Tibial nerve (tissue), 4 donors: ENCODE results near the gene TENT4A. TPM values are rescaled to one million over a fixed set of nuclear protein-coding genes. Genes with fewer than 3 reads are reported as not detected.
A peak's percentile ranks its signal among the peaks of the same experiment; 100 is the strongest.

Source experiments
- DNase-seq, 2 donors: peaks; one replicate each; pipeline ENCODE4 v3.0.0-alpha.2; 2019; ENCODE audit warnings: low spot score in 2 of 2
- H3K27ac ChIP-seq, 4 donors: fragments of 200-600 bp; sonication (generic) in 3 of 4; one replicate each; pipeline ENCODE4 v1.5.1; 2017 to 2019; ENCODE audit warnings: mild to moderate bottlenecking in 1 of 4
- H3K27me3 ChIP-seq, 2 donors: fragments of 200-600 bp; sonication (generic) in 1 of 2; one replicate each; pipeline versions ENCODE4 v1.5.1 to v1.6.0; 2017 to 2019
- H3K36me3 ChIP-seq, 3 donors: fragments of 200-600 bp; sonication (generic); one replicate each; pipeline ENCODE4 v1.5.1; 2018 to 2019
- H3K4me1 ChIP-seq, 4 donors: fragments of 200-600 bp; sonication (generic) in 3 of 4; one replicate each; pipeline ENCODE4 v1.5.1; 2017 to 2019
- H3K4me3 ChIP-seq, 4 donors: fragments of 200-600 bp; sonication (generic) in 3 of 4; one replicate each; pipeline ENCODE4 v1.5.1; 2017 to 2019; ENCODE audit warnings: mild to moderate bottlenecking in 1 of 4, moderate library complexity in 1 of 4
- H3K9me3 ChIP-seq, 4 donors: fragments of 200-600 bp; sonication (generic) in 3 of 4; one replicate each; pipeline ENCODE4 v1.5.1; 2017 to 2019
- CTCF ChIP-seq, 5 experiments: fragments of 200-600 bp in 3 of 5; fragments of 450-650 bp in 2 of 5; sonication (generic) in 3 of 5; IDR thresholded peaks; one replicate each; pipeline ENCODE4 v1.5.1; 2016 to 2019; ENCODE audit warnings: antibody characterized with exemption in 5 of 5, mild to moderate bottlenecking in 3 of 5, moderate library complexity in 2 of 5
- EP300 ChIP-seq, 2 donors: sonication (generic); formaldehyde crosslinking; IDR thresholded peaks; one replicate each; pipeline ENCODE4 v1.6.1; 2017; ENCODE audit warnings: antibody characterized with exemption in 2 of 2, mild to moderate bottlenecking in 1 of 2
- POLR2A ChIP-seq, 2 donors: fragments of 450-650 bp; IDR thresholded peaks; one replicate each; pipeline ENCODE4 v1.6.1; 2017; ENCODE audit warnings: antibody characterized with exemption in 2 of 2, mild to moderate bottlenecking in 2 of 2, moderate library complexity in 2 of 2
- WGBS, 2 donors: methylation state at CpG; one replicate each; pipeline ENCODE4 v1.1.5; 2018; 5-methylcytosine and 5-hydroxymethylcytosine counted together
- total RNA-seq, 4 donors: library from RNA; depleted of rRNA; stranded (reverse); fragments of >200 nt; gene quantifications; one replicate each; pipeline ENCODE4 v1.1.0, GENCODE V29; 2016

Gene TENT4A
- total RNA-seq, 4 donors from 2014 or later, result 22.7 to 34.1 (median 29.2) TPM

- no peak overlapping the region for H3K27ac ChIP-seq
- H3K4me1 ChIP-seq, result peaks cover 0 to 3% (median 0%) of the 10 kb centered on the region in 4 donors
- DNase-seq, result no peak
- TF ChIP-seq EP300 (IDR thresholded peaks at IDR 0.05) (no peak), POLR2A (IDR thresholded peaks at IDR 0.05) (no peak), CTCF (IDR thresholded peaks at IDR 0.05) (no peak)
- no peaks in the 10 kb centered on the region for H3K36me3 ChIP-seq
- WGBS, 2 donors, result 82 to 89% methylated on average over 4 of the region's 4 CpGs
- no peaks in the 10 kb centered on the region for H3K9me3 ChIP-seq
- H3K4me3 ChIP-seq, result no peak overlapping the region
- peaks cover 0 to 7% of the 10 kb centered on the region in 2 donors for H3K27me3 ChIP-seq
Measured at GRCh38 chr5:6684075-6684474, 29.2 kb upstream of the TENT4A start.

DNA sequence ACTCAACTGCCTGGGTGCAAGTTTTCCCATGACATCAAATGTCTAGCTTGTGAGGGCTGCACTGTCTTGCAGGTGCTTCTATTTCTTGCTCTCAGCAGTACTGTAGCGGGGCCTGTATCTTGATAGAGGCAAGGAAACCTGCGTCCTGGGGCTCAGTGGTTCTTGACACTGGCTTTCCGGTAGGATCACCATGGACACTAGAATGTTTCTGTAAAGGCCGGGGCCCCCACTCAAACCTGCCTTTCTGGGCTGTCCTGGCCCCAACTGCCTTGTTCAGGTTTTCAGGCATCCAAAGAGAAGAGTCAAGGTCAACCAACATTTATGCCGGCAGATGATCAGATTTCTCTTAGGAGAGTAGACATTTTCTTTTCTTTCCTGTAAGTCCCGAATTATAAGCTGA is 26.7 kb upstream of the TENT4A start:
- DNase-seq, result no peak
- Histone ChIP-seq H3K27me3 (peaks cover 0 to 7% of the 10 kb centered on the region in 2 donors), H3K4me3 (peak overlapping the region in 1 of 4 donors; percentile 23), H3K36me3 (no peaks in the 10 kb centered on the region), H3K27ac (no peak overlapping the region), H3K9me3 (no peaks in the 10 kb centered on the region), H3K4me1 (peaks cover 0 to 3% (median 0%) of the 10 kb centered on the region in 4 donors)
- no peak for TF ChIP-seq POLR2A (IDR thresholded peaks at IDR 0.05)
- no peak for TF ChIP-seq EP300 (IDR thresholded peaks at IDR 0.05)
- TF ChIP-seq CTCF (IDR thresholded peaks at IDR 0.05), result no peak
- WGBS, 2 donors, result 43 to 52% methylated on average over 6 of the region's 6 CpGs

DNA sequence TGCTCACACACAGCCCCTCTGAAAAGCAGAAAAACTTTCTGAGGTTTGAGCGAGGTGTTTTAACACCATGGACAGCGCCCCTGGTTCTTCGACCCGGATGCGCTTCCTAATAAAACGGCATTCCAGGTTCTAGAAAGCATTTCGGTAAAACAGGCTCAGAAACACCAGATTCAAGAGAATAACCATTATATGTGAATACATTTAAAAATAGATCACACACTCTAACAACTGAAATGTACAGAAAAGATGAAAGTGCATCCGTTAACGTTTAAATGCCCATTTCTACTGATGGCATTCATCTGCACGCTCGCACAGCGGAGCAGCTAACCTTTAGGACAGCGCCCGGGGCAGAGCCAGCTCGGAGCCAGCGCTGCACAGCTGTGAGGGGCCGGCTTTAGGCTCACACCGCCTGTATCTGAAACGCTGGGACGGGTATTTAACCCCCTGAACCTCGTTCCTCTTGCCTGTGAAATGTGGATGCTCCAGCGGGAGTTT is 26.3 kb upstream of the TENT4A start:
- Histone ChIP-seq H3K27ac (no peak overlapping the region), H3K4me1 (peaks cover 0 to 3% (median 0%) of the 10 kb centered on the region in 4 donors), H3K36me3 (no peaks in the 10 kb centered on the region), H3K4me3 (peak overlapping the region in 2 of 4 donors; percentile 2 to 23), H3K27me3 (peaks cover 0 to 6% of the 10 kb centered on the region in 2 donors), H3K9me3 (no peaks in the 10 kb centered on the region)
- TF ChIP-seq POLR2A (IDR thresholded peaks at IDR 0.05) (no peak), CTCF (IDR thresholded peaks at IDR 0.05) (no peak), EP300 (IDR thresholded peaks at IDR 0.05) (no peak)
- peak in 1 of 2 donors; percentile 14 for DNase-seq
- WGBS, 2 donors, result 1 to 3% methylated on average over 22 of the region's 22 CpGs

DNA sequence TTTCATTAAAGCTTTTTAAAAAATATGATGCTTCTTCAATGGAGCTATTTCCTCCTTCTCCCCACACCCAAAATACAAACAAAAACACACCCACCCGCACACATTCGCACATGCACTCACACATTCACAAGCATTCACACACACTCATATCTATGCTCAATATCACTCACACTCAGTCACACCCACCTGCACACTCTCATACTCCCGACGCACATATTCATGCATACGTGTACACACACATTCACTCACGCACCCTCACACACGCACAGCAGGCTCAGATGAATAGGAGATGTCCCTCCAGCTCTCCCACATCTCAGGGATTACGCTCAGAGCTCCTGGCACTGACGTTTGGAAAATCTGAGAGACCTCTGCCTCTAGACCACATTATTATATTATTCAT is 25.7 kb upstream of the TENT4A start:
- no peak overlapping the region for H3K27ac ChIP-seq
- H3K4me3 ChIP-seq, result no peak overlapping the region
- TF ChIP-seq POLR2A (IDR thresholded peaks at IDR 0.05) (no peak), EP300 (IDR thresholded peaks at IDR 0.05) (no peak), CTCF (IDR thresholded peaks at IDR 0.05) (no peak)
- peaks cover 0 to 3% (median 0%) of the 10 kb centered on the region in 4 donors for H3K4me1 ChIP-seq
- H3K9me3 ChIP-seq, result no peaks in the 10 kb centered on the region
- H3K36me3 ChIP-seq, result no peaks in the 10 kb centered on the region
- 72 to 75% methylated on average over 9 of the region's 9 CpGs for WGBS, 2 donors
- peaks cover 0 to under 1% of the 10 kb centered on the region in 2 donors for H3K27me3 ChIP-seq
- no peak for DNase-seq

- 50 to 56% methylated on average over 1 of the region's 1 CpG for WGBS, 2 donors
- Histone ChIP-seq H3K36me3 (no peaks in the 10 kb centered on the region), H3K4me3 (no peak overlapping the region), H3K27me3 (peaks cover 0 to 4% of the 10 kb centered on the region in 2 donors), H3K9me3 (no peaks in the 10 kb centered on the region), H3K27ac (no peak overlapping the region), H3K4me1 (no peaks in the 10 kb centered on the region)
- DNase-seq, result no peak
- TF ChIP-seq EP300 (IDR thresholded peaks at IDR 0.05), result no peak
- TF ChIP-seq POLR2A (IDR thresholded peaks at IDR 0.05), result no peak
- no peak for TF ChIP-seq CTCF (IDR thresholded peaks at IDR 0.05)
Measured at GRCh38 chr5:6692906-6693305, 20.3 kb upstream of the TENT4A start.
